OCI-LY7 (cell line): ENCODE measurements around the gene ATXN1.

Source experiments
- CTCF ChIP-seq: fragments of 200-600 bp; sonication (generic); conservative IDR thresholded peaks from 2 replicates; pipeline ENCODE4 v1.5.1; 2014; ENCODE audit warnings: mild to moderate bottlenecking, antibody characterized with exemption, low read length, moderate library complexity, mixed read lengths
- EZH2phosphoT487 ChIP-seq: fragments of 200-600 bp; sonication (generic); IDR thresholded peaks from 2 replicates; pipeline ENCODE4 v1.6.1; 2018; ENCODE audit warnings: low read depth, borderline replicate concordance, mild to moderate bottlenecking, mixed run types, antibody characterized with exemption, low read length, moderate library complexity, mixed read lengths

GRCh38 chr6:16758163-16758975 is 2.9 kb downstream of the ATXN1 start:
- TF ChIP-seq CTCF, result no peak
- TF ChIP-seq EZH2phosphoT487, result no peak
